HG03196 (cell line): ENCODE results near the gene SSH2.

Source experiments
- ATAC-seq: cut with Tn5 transposase; IDR thresholded peaks from one replicate; pipeline ENCODE4 v1.9.1; 2021; ENCODE audit not compliant: unreplicated experiment

SSH2 gene

GRCh38 chr17:29614349-29615047, 315.5 kb downstream of the SSH2 start:
- no peak for ATAC-seq

GRCh38 chr17:29613856-29614255, 316.2 kb downstream of the SSH2 start:
- ATAC-seq: no peak

GRCh38 chr17:29613352-29613837, 316.6 kb downstream of the SSH2 start:
- no peak for ATAC-seq

GRCh38 chr17:29612404-29613280, 317.4 kb downstream of the SSH2 start:
- ATAC-seq: no peak

GRCh38 chr17:29612094-29612403, 318.0 kb downstream of the SSH2 start:
- ATAC-seq: no peak

GRCh38 chr17:29611351-29612093, 318.5 kb downstream of the SSH2 start:
- no peak for ATAC-seq

GRCh38 chr17:29610395-29610794, 319.6 kb downstream of the SSH2 start:
- ATAC-seq: no peak

- ATAC-seq: no peak
Measured at GRCh38 chr17:29608986-29609385, 321.0 kb downstream of the SSH2 start.

- no peak for ATAC-seq
Measured at GRCh38 chr17:29607557-29608195, 322.4 kb downstream of the SSH2 start.

- no peak for ATAC-seq
Measured at GRCh38 chr17:29603109-29603674, 326.8 kb downstream of the SSH2 start.

- ATAC-seq: no peak
Measured at GRCh38 chr17:29597361-29598172, 332.5 kb downstream of the SSH2 start.

- ATAC-seq: no peak
Measured at GRCh38 chr17:29596811-29597210, 333.2 kb downstream of the SSH2 start.

- no peak for ATAC-seq
Measured at GRCh38 chr17:29595943-29596774, 333.9 kb downstream of the SSH2 start.

GRCh38 chr17:29595107-29595942, 334.7 kb downstream of the SSH2 start:
- ATAC-seq: no peak

GRCh38 chr17:29594519-29595090, 335.4 kb downstream of the SSH2 start:
- ATAC-seq: no peak

- no peak for ATAC-seq
Measured at GRCh38 chr17:29593591-29594518, 336.2 kb downstream of the SSH2 start.
